Kidney capillary endothelial cell (primary cell): Measurements from ENCODE around the gene KREMEN1.
A peak's percentile ranks its signal among the peaks of the same experiment; 100 is the strongest.

Source experiments
- DNase-seq: peaks from one replicate; pipeline ENCODE4 v3.0.0-alpha.2; 2018; ENCODE audit warnings: low spot score

The KREMEN1 gene

DNA sequence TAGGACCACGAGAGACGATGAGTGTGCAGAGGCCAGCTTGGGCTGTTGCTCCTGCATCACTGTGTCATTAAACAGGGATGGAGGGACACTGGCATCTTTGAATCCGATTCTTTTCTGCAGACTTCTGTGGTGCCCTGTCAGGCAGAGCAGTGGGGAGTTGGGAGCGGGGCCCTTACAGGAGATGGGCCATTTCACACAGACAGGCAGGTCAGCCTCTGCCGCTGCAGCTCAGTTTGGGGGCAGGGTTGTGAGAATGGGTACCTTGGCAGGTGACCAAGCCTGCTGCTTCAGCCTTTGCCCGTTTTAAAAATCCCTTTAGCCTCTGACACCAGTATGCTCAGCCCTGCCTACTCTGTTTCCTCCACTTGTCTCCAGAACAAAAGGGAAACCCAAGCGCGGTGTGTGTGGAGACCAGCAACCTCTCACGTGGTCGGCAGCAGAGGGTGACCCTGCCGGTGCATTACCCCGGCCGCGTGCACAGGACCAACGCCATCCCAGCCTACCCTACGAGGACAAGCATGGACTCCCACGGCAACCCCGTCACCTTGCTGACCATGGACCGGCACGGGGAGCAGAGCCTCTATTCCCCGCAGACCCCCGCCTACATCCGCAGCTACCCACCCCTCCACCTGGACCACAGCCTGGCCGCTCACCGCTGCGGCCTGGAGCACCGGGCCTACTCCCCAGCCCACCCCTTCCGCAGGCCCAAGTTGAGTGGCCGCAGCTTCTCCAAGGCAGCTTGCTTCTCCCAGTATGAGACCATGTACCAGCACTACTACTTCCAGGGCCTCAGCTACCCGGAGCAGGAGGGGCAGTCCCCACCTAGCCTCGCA lies 23.8 kb upstream of the KREMEN1 start:
- DNase-seq: no peak

DNA sequence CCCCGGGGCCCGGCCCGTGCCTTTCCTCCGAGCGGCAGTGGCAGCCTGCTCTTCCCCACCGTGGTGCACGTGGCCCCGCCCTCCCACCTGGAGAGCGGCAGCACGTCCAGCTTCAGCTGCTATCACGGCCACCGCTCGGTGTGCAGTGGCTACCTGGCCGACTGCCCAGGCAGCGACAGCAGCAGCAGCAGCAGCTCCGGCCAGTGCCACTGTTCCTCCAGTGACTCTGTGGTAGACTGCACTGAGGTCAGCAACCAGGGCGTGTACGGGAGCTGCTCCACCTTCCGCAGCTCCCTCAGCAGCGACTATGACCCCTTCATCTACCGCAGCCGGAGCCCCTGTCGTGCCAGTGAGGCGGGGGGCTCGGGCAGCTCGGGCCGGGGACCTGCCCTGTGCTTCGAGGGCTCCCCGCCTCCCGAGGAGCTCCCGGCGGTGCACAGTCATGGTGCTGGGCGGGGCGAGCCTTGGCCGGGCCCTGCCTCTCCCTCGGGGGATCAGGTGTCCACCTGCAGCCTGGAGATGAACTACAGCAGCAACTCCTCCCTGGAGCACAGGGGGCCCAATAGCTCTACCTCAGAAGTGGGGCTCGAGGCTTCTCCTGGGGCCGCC lies 23.1 kb upstream of the KREMEN1 start:
- no peak for DNase-seq

DNA sequence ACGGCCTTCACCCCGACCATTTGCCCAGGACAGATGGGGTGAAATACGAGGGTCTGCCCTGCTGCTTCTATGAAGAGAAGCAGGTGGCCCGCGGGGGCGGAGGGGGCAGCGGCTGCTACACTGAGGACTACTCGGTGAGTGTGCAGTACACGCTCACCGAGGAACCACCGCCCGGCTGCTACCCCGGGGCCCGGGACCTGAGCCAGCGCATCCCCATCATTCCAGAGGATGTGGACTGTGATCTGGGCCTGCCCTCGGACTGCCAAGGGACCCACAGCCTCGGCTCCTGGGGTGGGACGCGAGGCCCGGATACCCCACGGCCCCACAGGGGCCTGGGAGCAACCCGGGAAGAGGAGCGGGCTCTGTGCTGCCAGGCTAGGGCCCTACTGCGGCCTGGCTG lies 22.4 kb upstream of the KREMEN1 start:
- no peak for DNase-seq

DNA sequence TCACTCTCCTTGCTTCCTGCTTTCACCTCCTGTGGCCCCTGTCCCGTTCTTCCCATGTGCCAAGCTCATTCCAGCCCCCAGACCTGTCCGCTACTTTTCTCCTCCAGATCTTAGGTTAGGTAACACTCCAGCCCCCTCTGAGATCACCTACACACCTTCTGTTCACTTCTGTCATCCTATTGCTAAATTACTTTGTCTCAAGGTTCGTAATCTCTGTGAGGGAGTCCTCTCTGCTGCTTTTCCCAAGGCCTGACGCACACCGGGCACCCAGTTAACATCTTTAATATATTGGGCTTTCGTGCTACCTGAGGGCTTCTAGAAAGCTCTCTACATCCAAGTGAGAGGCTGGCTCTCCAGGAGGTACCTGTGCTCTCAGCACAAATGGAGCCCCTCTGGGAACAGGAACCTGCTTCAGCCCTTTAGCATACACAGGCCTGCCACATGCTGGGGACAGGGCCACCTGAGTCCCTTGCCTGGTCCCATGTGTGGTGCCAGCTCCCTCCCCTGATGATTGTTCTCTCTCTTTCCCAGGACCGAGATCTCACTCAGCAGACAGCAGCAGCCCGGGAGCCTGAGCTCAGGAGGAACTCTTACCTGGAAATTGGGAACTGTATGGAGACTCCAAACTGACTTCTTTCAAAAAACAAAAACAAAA lies 19.7 kb upstream of the KREMEN1 start:
- no peak for DNase-seq

DNA sequence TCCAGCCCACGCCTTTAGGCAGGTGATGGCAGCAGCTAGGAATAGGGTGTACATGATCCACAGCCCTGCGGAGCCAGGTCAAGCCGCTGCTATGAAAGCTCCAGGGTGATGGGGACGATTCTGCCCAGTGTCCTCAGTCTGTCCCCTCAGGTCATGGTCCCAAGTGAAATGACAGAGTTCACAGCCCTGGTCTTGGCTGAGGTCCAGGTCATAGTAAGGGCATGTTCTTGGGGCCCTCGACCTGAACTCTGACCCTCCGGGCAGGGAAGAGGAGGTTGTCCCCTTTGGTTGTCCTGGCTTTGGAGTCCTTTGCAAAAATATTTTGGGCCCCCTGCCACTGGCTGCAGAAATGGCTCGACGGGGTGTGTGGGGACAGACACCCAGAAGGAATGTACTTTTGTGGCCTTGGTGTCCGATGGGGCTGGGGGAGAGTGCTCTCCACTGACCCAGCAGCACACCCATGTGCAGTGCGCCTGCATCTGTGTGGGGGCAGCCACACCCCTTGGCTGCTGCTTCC lies 18.5 kb upstream of the KREMEN1 start:
- DNase-seq: no peak

DNA sequence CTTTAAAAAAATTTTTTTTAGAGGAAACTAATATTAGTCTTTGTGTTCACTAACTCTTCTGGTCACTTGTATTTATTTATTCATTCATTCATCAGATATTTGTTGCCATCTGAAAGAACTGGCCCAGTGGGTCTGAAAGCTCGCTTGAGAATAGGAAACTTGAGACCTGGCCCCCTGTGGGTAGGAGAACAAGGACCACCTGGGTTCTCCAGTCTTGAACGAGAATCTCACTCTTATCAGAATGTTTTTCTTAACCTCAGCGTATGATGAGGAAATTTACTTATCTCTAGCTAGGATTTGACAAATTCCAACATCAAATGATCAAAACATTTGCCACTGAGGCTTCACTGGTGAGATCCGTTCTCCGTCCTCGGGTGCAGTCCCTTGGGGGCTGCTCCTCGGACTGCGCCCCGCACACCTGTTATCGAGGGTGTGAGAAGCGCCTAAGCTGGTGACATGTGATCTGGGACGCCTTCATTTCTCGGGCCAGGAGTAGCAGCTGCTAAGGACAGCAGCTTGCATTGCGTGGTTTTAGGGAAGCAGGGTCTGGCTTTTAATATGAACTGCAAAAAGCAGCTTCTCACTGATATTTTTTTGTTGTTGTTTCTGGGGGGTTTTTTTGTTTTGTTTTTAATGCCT lies 17.5 kb upstream of the KREMEN1 start:
- no peak for DNase-seq

DNA sequence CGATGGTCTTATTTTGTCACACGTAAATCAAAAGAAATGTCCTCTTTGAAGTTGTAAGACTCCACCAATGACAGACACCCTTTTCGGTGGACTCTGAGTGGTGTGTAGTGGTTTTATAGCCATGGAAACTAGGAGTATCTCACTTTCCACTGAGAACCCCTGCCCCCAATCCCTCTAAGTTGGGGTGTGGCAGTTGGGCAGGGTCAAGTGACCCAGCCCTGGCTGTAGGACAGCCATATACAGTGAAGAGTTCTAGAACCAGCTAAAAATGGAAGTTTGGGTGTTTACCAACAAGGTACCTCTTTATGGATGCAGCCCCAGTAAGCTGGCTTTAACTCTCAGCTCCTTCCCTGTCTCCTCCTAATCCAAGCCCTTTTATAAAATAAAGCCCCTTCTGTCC lies 16.4 kb upstream of the KREMEN1 start:
- no peak for DNase-seq

DNA sequence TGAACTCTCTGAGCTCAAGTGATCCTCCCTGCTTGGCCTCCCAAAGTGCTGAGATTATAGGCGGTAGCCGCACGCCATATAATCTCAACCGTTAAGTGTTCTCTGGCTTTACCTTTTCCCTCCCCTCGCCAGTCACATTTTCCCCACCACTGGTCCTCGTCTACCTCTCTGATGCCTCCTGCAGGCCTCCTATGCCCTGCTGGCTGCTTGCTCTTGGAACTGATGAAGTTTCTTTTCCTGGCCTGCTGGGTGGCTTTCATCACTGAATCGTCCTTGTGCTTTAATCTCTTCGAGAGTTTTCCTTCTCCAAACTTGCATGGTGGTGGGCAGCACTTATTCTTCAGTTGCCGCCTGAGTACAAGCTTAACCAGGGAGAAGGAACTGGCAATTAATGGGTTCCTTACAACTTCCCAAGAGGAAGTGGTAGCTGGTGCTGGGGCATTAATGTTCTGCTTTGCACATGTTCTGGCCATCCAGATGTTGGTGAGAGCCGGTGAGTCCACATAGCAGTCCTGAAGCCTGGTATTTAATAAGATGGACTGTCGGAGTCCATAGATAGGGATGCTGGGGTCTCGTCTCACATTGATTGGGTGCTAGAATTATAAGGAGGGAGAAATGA lies 12.5 kb upstream of the KREMEN1 start:
- DNase-seq: no peak

DNA sequence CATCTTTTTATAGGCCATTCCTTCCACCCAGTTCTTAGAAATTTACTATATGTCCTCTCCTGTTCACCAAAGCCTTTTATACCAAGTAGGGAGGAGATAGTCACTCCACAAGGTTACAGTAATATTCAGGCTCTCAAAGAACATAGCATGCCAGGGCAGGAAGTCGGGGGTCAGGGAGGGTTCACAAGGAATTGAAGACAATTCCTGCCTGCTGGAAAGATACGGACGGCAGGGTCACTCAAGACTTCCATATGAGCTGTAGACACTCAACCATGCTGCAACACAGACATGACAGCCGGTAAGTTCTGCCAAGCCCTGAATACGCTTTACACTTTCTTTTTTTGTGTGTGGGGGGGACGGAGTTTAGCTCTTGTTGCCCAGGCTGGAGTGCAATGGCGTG lies 11.9 kb upstream of the KREMEN1 start:
- no peak for DNase-seq

DNA sequence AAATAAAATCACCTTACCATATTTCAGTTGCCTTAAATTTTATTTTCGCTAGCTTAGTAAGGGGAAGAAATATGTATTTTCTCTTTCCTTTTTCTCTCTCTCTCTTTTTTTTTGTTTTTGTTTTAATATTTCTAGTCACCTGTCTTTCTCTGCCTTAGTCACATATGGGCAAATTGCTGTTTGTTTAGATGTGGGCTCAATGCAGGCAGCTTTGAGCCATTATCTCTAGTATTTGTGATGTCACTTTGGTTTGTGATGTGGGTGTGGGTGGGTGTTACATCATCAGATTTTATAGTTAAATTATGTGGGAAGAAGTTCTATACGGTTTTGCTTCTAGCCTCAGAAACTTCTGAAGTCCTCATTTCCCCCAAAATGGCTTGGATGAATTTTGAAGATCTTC lies 11.1 kb upstream of the KREMEN1 start, which contains the start of gene C22orf31:
TSS of gene C22orf31 (minus strand) at position 59 of the 400 bp plus-strand sequence. CDS start at position 20, 39 bp downstream.
- no peak for DNase-seq

DNA sequence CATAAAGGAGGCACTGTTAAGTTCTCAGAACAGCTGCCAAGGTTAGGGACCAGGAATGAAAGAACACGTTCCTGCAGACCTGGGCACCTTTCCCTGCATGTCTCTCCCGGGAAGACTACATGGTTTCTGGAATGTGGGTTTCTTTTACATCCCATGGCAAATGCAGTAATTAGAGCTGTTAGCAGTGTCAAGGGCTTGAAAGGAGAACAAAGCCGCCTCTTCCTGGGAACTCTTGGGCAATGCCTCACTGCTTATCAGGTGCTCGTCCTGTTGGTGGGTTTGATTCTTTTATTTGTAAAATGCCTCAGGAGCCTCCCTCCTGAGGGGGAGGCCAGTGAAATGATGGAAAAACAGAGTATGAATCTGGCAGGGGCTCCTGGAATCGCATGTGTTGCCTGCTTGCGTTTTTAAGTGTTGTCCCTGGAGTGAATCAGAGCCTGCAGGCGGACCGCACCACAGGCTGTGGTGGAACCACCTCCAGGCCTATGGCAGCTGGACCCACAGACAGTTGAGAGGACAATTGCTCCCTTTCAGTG lies 10.5 kb upstream of the KREMEN1 start:
- DNase-seq: no peak

DNA sequence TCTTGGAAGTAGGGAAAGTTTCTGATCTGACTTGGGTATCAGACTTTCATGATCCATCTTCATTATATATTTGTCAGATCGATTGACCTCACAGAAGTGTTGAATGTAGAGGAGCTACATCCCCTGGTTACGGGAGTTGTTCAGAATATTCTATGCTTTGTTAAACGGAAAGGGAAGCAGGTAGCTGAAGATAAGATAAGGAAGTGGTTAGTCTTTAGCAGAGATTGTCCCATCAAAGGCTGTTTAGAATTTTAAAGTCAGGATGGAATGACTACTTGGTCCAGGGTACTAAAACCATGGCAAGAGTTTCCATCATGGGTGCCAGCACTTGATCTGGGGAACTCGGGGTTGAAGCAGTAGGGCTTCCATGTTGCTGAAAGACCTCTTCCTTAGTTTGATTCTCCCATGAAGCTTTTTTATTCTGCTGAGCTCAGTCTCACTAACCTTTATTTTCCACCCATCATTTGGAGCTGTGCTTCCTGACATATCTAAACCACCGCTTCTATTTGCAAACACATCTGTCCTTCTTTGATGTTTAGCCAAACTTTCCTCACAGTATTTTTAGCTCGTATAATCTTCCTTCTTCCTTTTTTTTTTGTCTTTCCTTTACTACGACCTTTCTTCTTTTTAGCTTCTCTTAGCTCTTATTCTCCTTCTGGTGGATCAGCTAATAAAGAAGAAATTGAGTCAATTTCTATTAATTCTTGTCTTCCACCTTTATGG lies 7.2 kb upstream of the KREMEN1 start:
- no peak for DNase-seq

DNA sequence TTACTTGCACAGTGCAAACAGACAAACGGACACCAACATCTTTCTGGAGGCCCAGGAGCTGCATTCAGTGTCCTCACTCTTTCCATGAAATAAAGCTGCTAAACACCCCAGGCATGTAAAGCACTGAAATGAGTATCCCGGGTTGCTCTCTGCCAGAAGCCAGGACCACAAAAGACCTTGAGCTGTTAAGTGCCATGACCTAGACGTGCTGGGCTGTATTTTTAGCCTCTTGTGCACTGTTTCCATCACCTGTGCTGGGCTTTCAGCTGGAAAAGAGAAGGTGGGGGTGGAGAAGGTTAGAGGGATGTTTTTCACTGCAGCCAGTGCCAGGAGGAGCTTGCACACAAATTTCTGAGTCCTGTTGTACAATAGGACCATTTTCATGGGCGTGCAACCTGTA lies 3.4 kb upstream of the KREMEN1 start:
- no peak for DNase-seq

DNA sequence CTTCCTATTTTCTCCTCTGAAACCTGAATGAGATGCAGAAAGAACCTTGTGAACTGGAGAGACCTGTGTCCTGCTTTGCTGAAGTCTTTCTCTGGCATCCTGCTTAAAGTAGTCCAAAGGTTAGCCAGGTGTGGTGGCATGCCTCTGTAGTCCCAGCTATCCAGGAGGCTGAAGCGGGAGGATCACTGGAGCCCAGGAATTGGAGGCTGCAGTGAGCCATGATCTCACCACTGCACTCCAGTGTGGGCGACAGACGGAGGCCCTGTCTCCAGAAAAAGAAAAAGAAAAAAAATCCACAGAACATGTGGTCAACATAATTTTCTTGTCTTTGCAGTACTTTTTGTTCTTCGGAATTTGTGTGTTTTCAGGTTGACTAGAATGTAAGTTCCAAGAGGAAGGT lies 2.3 kb upstream of the KREMEN1 start:
- no peak for DNase-seq

DNA sequence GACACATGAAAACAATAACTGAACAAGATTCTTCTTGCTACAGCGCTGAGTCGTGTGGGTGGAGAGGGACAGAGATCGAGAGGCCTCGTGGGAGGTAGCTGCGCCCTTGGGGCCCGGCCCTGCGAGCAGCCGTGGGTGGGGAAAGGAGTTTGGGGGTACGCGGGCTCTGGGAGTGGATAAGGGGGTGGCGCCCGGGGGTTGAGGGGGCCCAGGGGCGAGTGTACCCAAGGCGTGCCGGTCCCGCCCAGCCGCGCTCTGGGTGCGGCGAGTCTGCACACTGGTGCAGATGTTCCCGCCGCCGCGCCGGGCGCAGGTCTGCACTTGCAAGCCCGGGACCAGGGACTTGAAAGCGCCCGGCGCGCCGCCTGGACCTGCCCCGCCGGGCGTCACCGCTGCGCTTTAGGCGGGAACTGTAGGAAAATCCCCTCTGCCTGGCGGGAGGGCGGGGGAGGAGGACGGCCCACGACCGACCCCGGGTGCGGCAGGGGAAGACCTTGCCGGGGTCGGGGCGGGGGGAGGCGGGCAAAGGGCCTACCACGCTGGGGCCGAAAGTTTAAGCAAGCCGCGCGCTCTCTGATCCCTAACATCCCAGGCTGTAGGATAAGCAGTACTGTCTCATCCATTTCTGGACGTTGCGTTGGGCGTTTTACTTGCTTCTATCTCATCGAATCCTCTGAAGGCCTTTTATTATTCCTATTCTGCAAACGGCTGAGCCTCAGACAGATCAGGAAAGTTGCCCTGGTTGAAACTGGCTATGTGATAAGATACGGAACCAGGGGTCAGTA lies 1.4 kb upstream of the KREMEN1 start:
- no peak for DNase-seq

DNA sequence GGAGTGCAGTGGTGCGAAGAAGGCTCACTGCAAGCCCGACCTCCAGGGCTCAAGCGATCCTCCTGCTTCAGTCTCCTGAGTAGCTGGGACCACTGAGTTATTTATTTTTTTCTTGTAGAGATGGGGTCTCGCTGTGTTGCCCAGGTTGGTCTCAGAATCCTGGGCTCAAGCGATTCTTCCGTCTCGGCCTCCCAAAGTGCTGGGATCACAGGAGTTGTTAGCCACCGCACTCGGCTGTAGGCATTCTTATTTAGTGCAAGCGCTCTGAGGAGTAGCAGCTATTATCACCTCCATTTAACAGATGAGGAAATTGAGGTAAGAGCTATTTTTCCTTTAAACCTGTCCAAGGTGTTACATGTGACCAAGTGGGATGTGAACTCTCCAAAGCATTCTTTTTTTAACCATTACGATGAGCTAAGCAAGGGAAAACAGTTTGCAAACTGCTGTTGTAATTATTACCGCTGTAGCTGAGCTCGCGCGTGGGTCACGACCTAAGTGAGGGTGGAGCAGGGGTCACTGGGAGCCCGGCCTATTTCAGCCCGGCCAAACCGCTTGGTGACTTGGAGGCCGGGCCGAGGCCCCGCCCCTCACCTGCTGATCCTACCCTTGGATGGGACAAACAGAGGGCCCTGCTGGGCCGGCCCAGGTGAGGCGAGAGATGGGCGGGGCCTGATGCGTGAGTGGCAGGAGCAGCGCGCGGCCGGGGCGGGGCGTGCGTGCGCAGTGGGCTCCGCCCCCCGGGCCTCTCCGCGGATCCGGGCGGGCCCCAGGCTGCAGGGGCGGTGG lies 449 bp upstream of the KREMEN1 start:
- peak; percentile 41 for DNase-seq

DNA sequence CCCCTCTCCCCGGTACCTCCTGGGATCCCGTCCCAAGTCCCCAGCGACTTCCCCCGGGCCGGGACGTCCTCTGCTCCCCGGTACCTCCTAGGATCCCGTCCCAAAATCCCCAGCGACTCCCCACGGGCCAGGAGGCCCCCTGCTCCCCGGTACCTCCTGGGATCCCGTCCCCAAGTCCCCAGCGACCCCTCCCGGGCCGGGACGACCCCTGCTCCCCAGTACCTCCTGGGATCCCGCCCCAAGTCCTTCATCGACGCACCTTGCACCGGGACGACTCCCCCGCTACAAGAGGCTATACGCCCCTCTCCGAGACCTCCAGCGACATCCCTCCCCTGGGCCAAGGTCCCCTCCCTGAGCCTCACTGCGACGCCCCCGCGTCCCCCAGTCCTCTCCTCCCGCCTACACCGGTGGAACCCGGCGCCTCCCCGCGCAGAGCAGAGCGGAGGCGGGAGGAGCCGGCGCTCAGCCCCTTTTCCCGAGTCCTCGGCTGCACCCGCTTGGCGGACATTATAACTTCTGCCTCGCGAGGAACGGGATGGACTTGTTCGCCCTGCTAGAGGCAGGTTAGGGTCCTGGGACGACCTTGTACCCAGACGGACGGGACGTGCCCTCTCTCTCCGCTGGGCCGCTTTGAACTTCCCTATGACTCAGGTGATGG lies 912 bp downstream of the KREMEN1 start:
- no peak for DNase-seq

DNA sequence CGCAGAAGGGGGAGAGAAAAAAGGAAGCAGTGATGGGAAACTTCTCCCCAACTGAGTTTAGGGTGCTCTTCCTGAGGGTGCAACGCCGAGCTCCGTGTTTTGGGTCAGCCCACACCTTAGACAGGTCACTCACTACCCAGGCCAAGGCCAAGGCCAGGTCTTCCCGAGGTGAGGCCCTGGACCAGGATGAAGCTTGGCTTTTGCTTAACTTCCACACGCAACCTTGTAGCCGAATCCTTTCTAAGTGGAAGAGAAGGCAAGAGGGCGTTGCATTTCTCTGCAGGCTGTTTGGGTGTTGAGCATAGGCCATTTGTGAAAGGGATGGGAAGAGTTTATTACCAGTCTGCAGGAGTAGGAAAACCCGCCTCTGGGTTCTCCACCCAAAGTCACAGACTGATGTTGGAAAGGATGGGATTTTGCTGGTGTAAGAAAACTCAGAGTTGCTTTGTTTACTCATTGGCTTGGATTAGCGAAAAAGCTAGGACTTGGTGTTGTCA lies 1.5 kb downstream of the KREMEN1 start:
- no peak for DNase-seq
